ENCODE measurements around the gene GABBR2. TPM values are rescaled to one million over a fixed set of nuclear protein-coding genes. Genes with fewer than 3 reads are reported as not detected.
"Not testable (repeated sequence)": the region's sequence is repeated elsewhere in the genome, so short reads cannot be mapped to it uniquely, and the experiment has no call there.

The GABBR2 gene
- total RNA-seq, 1 experiment from 2014 or later = 6.3 TPM

DNA sequence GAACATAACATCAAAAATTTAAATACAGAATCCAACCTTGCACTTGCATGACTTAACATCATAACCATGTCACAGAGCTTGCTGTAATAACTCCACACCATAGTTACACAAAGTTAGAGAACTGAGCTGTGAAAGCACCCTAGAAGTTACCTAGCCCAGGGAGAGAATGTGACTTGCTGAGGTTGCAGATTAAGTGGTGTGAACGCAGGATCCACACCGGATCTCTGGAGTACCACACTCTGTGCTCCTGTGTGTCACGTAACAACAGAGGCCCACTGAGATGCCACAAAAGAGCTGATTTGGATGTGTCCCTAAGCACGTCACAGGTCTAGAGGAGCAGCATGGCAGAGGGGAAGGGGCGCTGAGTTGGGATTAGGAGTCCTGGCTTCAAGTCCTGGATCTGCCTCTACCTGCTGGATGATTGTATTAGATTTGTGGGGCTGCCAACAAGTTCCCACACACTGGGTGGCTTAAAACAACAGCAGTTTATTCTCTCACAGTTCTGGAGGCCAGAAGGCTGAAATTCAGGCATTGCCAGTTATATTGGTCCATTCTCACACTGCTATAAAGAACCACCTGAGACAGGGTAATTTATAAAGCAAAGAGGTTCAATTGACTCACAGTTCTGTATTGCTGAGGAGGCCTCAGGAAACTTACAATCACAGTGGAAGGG, 240.0 kb downstream of the GABBR2 start:
- Histone ChIP-seq H3K27ac (ENCODE audit: low read length) (no peak overlapping the region), H3K36me3 (ENCODE audit: control insufficient read depth, insufficient read depth, low read length) (no peaks in the 10 kb centered on the region), H3K27me3 (ENCODE audit: control insufficient read depth, insufficient read depth, low read length) (no peaks in the 10 kb centered on the region), H3K4me1 (ENCODE audit: control insufficient read depth, insufficient read depth, low read length) (no peaks in the 10 kb centered on the region), H3K9me3 (ENCODE audit: control insufficient read depth, insufficient read depth, low read depth, low read length) (no peaks in the 10 kb centered on the region), H3K4me3 (ENCODE audit: low read depth in 2 of 2, low read length in 2 of 2) (no peak overlapping the region)
- TF ChIP-seq CTCF (IDR thresholded peaks at IDR 0.05) (no peak), REST (IDR thresholded peaks at IDR 0.05; ENCODE audit: insufficient read depth in 1 of 2, low read depth in 2 of 2, low read length in 1 of 2) (no peak), TCF7L2 (IDR thresholded peaks at IDR 0.05; ENCODE audit: low read depth, low read length) (no peak), SIN3A (IDR thresholded peaks at IDR 0.05; ENCODE audit: borderline replicate concordance, insufficient read depth, low read depth, low read length) (no peak), POLR2AphosphoS5 (IDR thresholded peaks at IDR 0.05; ENCODE audit: low read depth, low read length) (no peak)
- ATAC-seq (no peak), DNase-seq (ENCODE audit: low read depth, low spot score) (no peak)
- ChIA-PET POLR2A (no interaction called here), CTCF (no interaction called here)
- intact Hi-C loops (cut with micrococcal nuclease; ENCODE audit: unreplicated experiment) (no loop called here), in situ Hi-C loops (cut with HindIII; ENCODE audit: low pct_unique_long_range_greater_than_20kb, low sequenced_read_pairs) (no loop called here)
- no TSS peak for BruUV-seq (replicated peaks)

DNA sequence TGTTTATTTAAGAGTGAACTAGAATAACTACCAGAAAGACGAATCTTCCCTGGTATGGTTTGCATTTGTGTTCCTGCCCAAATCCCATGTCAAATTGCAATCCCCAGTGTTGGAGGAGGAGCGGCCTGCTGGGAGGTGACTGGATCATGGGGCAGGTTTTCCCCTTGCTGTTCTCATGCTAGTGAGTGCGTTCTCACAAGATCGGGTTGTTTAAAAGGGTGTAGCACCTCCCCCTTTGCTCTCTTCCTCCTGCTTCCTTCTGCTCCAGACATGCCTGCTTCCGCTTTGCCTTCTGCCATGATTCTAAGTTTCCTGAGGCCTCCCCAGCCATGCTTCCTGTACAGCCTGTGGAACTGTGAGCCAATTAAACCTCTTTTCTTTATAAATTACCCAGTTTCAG, 242.9 kb downstream of the GABBR2 start:
- H3K36me3 ChIP-seq (ENCODE audit: control insufficient read depth, insufficient read depth, low read length) = no peaks in the 10 kb centered on the region
- DNase-seq (ENCODE audit: low read depth, low spot score) (no peak), ATAC-seq (no peak)
- CTCF ChIA-PET = no interaction called here
- peaks cover under 1% of the 10 kb centered on the region; the same call in 1 of the 2 replicates for H3K9me3 ChIP-seq (ENCODE audit: control insufficient read depth, insufficient read depth, low read depth, low read length)
- H3K4me1 ChIP-seq (ENCODE audit: control insufficient read depth, insufficient read depth, low read length) = no peaks in the 10 kb centered on the region
- POLR2A ChIA-PET = no interaction called here
- in situ Hi-C loops (cut with HindIII; ENCODE audit: low pct_unique_long_range_greater_than_20kb, low sequenced_read_pairs) (no loop called here), intact Hi-C loops (cut with micrococcal nuclease; ENCODE audit: unreplicated experiment) (no loop called here)
- BruUV-seq (replicated peaks) = no TSS peak
- H3K27ac ChIP-seq (ENCODE audit: low read length) = no peak overlapping the region
- no peak overlapping the region for H3K4me3 ChIP-seq (ENCODE audit: low read depth in 2 of 2, low read length in 2 of 2)
- no peak for TF ChIP-seq TCF7L2 (IDR thresholded peaks at IDR 0.05; ENCODE audit: low read depth, low read length)
- TF ChIP-seq CTCF (IDR thresholded peaks at IDR 0.05) = no peak
- TF ChIP-seq REST (IDR thresholded peaks at IDR 0.05; ENCODE audit: insufficient read depth in 1 of 2, low read depth in 2 of 2, low read length in 1 of 2) = no peak
- no peak for TF ChIP-seq SIN3A (IDR thresholded peaks at IDR 0.05; ENCODE audit: borderline replicate concordance, insufficient read depth, low read depth, low read length)
- TF ChIP-seq POLR2AphosphoS5 (IDR thresholded peaks at IDR 0.05; ENCODE audit: low read depth, low read length) = no peak
- H3K27me3 ChIP-seq (ENCODE audit: control insufficient read depth, insufficient read depth, low read length) = no peaks in the 10 kb centered on the region

- H3K27ac ChIP-seq (ENCODE audit: low read length); BruUV-seq (replicated peaks); H3K4me3 ChIP-seq (ENCODE audit: low read depth in 2 of 2, low read length in 2 of 2); H3K36me3 ChIP-seq (ENCODE audit: control insufficient read depth, insufficient read depth, low read length); CTCF ChIA-PET; in situ Hi-C loops (cut with HindIII; ENCODE audit: low pct_unique_long_range_greater_than_20kb, low sequenced_read_pairs); H3K9me3 ChIP-seq (ENCODE audit: control insufficient read depth, insufficient read depth, low read depth, low read length); ATAC-seq; DNase-seq (ENCODE audit: low read depth, low spot score); H3K27me3 ChIP-seq (ENCODE audit: control insufficient read depth, insufficient read depth, low read length); H3K4me1 ChIP-seq (ENCODE audit: control insufficient read depth, insufficient read depth, low read length); intact Hi-C loops (cut with micrococcal nuclease; ENCODE audit: unreplicated experiment); POLR2A ChIA-PET: not testable (repeated sequence)
Measured at GRCh38 chr9:98464156-98464690, 244.5 kb downstream of the GABBR2 start.
